HG03196 (cell line): ENCODE data around the gene MRAP.

ENCODE experiments used
- ATAC-seq: cut with Tn5 transposase; IDR thresholded peaks from one replicate; pipeline ENCODE4 v1.9.1; 2021; ENCODE audit not compliant: unreplicated experiment

The MRAP gene

DNA sequence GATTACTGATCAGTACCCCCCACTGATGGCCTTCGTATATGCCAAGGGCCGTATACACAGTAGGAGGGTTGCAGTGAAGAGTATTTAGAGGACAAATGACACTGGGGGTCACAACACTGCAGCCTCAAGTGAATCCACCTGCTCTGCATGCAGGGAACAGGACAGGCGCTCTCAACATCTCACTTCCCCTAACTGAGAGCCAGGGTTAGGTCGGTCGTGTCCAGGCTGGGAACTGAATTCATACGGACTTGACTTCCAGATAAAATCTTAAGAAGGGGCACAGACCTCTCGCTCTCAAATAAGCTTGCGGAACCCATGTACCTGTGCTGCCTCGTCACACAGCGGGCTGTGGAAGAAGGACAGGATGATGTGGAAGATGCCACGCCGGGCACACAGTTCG is 22.8 kb downstream of the MRAP start:
- ATAC-seq, result no peak

DNA sequence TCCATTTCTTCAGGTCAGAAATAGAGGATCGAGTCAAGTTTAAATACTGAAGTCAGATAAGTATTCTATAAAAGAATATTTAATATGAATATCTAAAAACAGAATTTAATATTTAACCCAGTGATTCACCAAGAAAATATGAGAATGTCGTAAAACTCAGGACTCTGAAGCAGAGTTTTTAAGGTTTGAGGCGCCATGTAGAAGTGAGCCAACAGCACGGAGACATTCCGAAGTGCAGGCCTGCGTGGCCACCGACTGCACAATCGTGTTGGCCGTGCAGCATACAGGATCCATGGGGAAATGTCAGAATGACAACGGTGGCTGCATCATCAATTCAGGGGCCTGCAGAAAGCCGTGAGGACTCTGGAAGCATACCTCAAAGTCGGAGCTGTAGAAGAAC is 23.4 kb downstream of the MRAP start:
- ATAC-seq, result no peak

DNA sequence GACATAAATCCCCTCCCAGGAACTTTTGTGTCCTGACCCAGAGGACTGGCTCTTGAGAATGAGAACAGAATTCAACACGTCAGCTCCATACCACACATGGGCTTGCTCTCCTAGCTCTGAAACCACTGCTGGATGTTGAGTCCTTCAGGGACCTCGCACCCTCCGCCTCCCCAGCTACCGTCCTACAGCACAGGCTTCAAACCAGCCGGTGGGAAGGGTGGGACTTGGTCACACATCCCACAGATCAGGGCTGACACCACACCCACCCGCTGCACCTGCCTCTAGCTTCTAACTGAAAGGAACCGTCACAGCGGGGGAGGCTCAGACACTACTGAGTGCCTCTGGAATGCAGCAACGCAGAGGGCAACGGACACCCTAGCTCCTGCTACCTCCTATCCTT is 24.0 kb downstream of the MRAP start:
- no peak for ATAC-seq

DNA sequence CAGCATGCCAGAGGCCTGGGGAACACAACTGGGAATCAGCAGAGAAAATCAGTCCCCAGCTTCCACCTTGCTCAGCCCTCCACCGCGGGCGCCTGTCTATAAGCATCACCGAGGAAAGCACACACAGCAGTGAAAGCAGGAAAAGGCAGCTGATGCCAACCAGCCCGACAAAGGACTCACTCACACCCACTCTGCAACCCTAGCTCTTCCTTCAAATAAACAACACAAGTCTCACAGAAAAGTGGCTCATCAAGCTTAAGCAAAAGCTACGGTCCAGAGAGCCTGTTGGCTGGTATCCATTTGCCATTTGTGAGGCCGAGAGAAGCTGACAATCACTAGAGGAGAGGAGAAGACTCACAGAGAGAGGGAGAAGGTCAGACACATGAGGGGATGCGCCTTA is 27.1 kb downstream of the MRAP start:
- ATAC-seq, result no peak

DNA sequence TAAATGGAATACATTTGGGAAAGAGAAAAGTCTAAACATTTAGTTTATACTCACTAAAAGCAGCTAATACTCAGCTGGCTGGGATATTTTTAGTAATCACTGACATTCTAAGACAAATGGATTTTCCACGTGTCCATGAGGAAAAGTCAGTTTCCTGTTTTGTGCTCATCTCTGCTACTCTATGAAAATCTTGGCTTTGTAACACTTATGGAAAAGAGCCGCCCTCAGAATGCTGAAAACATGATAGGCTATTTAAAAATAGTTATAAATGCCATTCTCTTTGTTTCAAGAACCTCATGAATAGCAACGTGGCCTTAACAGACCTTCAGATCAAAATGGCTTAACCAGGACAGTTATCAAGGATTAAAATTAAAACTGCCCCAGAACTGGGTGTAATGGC is 29.9 kb downstream of the MRAP start:
- no peak for ATAC-seq

DNA sequence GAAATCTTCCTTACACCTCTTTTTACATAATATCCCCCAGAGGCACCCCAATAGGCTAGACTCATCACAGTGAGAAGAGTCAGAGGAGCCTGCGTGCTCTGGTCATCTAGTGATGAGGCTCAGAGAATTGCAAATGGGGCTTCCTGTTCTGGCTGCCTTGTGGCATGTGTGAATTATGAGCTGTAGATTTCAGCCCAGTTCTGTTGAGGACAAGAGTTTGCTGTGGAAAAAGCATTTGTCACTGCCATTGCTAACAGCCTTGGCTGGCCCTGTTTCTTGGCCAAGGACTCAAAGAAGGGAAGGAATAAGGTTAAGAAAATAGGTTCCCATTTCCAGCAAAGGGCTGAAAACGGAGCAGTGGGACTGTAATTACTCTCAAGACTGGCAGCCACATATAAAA is 30.7 kb downstream of the MRAP start:
- no peak for ATAC-seq

DNA sequence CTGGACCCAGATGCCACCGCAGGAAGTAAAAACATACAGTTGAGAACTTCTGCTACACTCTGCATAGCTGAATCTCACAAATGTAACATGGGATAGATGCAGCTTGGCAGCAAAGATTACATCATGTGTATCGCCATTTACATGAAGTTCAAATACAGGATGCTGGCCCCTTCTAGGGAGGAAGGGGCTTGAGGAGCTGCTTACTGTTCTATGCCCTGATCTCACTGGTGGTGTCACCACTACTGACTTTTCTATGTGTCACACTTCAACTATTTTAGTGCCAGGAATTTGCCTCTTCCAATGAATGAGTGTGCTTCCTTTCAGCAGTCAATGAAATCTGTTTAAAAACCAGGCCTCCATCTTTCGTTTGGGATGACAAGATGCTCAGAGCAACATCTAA is 31.1 kb downstream of the MRAP start:
- ATAC-seq, result no peak

DNA sequence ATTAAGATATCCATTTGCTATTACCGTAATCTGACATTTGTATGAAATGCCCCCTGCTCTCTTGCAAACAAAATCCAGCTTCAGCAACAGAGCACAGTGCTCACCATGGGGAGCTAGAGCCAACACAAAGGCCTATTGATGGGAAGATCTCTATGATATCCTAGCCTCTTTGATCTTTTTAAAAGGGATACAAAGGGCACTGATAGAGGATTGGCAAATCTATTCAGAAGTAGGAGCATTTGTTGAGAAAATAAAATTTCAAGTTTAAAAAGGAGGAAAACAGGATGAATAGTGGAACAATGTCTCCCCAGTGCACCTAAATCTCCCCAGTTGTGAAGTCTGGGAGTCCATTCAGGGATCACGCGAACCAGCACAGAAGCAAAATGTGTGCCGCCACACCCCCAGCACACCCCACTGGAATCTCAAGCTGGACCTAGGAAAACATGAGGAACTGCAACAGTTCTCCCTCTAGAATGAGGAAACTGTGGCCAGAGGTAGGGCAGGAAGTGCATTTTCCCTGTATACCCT is 32.2 kb downstream of the MRAP start:
- no peak for ATAC-seq

DNA sequence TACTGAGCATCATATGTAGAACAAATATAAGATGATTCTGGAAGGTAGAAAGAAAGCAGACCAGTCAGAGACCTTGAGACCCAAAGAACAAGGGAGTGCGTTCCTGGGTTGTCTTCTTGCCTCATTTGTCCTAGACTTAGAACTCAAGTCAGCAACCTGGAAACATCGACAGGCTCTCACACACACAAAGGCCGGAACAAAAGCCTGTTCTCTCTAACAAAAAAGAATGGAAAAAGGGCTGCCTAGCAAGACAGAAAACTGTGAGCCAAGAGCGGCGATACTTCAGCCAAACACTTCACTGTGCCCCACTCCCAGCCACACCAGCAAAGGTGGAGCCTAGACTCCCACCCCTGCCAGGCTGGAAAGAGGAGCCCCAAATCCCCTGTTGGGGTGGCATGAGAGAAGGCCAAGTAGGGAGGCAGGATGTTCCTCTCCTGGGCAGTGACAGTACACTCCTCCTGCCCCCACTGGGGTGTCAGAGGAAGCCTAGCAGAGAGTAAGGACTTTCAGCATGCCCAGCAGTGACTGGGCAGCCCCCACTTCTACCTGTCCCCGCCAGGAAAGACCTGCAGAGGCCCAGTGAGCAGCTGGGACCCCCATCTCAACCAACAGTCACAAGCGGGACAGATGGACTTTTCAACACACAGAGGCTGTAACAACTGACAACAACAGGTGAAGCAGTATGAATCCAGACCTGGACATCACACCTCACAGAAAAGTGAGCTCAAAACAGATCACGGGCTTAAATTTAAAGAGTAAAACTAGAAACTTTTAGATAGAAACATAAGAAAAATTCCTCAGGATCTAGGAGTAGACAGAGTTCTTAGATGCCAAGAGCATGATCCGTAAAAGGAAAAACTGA is 33.0 kb downstream of the MRAP start:
- ATAC-seq, result no peak

DNA sequence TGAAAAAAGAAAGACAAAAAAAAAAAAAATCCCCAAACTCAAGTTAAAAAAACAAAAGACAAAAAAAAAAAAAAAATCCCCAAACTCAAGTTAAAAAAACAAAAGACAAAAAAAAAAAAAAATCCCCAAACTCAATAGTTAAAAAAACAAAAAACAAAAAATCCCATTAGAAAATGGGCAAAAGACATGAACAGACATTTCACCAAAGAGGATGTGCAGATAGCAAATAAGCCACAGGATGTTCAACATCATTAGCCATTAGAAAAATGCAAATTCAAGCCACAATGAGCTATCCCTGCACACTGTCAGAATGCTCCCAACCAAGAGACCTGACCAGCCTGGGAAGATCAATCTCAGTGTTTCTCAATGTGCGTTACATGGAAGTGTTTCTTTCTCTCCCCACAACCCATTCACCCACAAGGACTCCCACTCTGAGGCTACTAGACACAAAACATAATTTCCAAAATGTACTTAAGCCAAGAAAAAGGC is 33.9 kb downstream of the MRAP start:
- no peak for ATAC-seq

DNA sequence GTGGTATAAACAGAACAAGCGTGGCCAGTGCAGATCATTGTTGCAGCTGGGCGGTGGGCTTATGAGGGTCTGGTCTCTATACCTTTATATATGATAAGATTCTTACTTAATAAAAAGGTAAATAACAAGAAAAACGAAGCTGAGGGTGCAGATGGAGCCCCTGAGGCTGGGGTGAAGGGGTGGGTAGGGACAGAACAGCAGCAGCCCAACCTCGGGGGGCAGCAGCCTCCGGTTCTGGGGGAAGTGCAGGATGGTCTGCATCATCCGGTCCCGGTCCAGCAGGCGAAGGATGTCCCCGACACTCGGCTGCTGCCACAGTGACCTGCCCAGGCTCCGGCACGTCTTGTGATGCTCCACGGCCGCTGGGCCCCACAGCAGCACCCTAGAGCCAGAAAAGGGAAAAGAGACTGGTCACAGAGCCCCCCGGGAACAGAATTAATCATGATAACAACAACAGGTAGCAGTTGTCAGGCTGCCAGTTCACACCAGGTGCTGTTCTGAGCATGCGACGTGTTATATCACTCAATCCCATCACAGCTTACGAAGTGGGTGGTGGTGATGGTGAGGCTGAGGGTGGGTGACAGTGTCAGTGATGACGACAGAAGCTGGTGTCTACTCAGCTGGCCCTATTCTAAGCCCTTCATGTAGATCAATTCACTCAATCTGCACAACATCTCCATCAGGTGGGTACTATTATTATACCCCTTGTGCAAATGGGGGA is 35.5 kb downstream of the MRAP start:
- no peak for ATAC-seq

DNA sequence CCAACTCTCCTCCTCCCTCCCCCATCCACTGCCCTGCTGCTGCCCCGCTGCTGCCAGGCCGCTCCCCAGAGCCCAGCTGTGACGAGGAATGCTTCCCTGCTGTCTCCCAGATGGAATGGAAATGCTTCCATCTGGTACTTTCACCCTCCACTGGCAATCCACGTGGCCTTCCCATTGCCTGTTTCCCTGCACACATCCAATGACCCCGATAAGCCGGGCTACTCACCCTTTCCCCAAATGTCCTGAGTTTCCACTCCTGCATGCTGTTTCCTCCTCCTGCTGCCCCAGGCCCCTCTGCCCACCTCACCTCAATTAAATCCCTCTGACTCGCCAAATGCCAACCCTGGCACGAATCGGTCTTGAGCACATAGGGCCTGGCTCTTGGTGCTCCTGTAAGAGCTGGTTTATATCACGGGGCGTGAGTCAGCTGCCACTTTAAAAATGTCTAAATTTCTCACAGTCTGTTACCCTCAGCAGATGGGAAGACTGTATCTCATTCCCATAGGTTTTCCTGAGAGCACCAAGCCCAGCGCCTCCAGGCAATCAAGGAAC is 36.4 kb downstream of the MRAP start:
- ATAC-seq, result no peak

DNA sequence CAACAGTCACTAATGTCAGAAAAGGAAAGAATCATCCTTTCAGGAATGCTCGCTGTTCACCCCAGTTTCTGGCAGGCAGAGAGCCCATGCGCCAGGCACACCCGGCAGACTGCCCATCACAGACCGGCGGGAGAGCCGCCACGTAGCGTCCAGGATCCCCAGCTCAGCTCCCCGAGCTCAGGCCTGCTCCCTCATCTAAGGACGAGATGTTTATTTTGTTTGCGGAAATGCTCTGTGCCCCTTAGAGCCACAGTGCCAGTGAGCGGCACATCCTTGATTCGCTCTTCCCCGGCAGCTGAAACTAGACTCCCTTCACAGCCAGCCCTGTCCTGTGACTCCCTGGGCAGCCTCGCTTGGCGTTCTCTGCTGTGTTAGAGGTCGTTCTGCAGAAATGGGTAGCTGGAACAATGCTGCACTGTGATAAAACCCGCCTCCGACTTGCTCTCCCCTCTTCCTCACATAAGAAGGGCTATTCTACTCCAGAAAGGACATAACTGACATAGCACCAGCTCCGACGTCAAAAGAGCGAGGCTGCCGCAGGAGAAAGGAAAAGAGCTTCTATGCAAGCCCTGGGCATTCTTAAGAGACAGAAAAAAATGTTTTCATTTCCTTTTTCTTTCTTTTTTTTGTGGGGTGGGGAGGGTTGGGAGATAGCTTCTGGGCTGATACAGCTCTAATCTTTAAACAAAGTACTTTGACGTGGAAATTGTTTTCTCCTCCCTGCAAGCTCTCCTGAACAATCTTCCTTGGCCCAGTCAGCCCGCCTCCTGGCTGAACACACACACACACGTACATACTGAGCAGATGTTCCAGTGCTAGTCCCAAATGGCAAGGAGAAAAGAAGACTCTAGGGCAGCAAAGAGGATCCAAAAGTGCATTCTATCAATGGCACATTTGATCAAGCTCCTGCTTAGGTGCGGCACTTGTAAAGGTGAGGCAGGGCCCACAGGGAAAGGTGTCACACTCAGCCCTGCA is 37.2 kb downstream of the MRAP start:
- ATAC-seq, result no peak

DNA sequence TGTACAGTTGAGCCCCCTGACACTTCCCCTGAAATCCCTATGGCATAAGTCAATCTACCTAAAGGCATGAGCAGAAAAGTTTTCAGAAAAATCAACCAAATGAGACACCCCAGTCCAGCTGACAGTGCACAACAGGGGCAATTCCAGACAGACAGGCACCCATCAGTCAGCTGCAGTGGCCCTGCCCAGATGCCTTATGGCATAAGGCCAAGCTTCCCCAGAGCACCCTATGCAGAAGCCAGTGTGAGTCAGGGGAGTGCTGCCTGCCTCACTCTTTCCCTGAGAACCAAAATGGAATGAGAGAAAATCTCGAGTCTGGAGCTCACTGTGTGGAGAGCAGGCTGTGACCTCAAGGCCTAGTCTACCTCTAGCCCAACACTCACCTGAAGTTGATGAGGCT is 38.1 kb downstream of the MRAP start:
- no peak for ATAC-seq

DNA sequence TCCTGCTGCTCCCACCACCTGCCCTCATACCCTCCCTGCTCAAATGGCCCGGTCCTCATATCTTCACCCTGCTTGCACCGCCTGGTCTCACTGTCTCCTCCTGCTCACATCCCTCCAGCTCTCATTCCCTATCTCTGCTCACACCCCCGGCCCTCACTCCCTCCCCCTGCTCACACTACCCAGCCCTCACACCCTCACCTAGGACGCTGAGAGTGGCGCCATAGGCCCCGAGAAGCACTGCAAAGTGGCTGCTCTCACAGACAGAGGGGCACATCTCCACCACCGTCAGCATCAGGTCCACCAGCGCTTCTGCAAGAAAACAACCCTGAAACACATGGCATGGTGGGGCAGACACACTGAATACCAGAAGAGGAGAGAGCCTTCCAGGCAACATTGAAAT is 38.6 kb downstream of the MRAP start:
- ATAC-seq, result no peak

DNA sequence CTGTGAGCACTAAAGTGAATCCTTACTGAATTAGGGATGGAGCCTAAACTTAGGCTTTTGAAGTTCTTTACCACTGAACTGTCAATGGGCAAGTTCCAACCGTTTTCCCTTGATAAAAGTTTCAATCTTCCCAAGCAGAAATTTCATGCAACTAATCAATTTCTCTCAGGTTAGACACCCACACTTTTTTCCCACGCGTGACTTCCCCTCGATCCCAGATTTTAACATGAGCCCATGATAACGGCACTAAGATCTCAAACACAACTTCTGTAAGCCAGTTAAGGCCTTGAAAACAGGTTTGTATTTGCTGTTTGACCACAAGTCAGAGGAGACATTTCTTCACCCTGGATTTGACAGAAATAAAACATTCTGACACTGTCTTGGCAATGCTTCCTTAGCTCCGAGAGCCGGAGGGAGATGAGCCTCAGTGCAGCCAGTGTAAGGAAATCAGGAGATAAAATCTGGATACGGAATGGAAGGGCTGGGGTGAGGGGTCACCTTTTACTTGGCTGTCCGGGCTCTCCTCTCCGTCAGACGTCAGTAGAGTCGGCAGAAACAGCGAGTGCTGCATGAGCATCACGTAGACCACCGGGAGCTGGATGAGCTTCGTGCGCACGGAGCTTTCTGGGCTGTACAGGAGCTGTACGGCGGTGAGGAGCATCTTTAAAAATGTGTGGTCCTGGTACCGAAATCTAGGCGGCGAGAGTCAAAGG is 39.7 kb downstream of the MRAP start:
- no peak for ATAC-seq

DNA sequence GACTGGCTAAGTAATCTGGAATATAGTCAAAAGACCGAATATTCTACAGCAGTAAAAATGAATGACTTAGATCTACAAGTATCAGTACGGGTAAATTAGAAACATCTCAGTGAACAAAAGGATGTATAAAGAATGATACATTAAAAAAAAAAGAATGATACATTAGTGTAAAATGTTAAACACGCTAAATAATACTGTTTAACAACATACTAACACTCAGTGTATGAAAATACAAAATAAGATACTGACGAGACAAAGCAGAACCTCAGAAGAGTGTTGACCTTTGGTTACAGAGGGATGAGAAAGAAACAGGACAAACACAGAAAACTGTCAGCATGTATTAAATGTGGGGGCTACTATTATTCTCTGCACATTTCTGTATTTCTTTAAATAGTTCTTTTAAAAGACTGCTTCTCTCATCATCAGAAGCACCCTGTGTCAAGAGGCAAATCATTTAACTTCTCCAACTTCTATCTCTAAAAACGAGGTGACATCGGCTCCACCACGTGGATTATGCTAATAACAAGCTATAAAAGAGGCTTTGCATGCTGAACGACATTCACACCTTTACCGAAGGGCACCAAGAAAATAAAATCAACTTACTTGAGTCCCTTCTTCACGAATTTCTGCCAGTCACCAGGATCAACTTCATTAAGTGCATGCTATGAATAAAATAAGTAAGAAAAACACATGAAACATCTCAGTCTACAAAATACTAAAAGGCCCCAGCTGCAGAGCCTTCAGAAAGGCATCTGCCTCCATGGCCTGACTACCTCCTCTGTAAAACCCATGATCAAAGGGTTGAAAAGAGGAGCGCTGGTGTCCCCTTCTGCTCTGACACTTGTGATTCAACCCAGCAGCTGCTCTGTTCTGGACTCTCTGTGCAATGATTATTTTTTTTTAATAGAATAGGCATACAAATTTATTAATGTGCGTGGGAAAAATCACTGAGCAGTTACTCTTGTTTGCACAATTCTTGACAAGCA is 42.5 kb downstream of the MRAP start:
- no peak for ATAC-seq

DNA sequence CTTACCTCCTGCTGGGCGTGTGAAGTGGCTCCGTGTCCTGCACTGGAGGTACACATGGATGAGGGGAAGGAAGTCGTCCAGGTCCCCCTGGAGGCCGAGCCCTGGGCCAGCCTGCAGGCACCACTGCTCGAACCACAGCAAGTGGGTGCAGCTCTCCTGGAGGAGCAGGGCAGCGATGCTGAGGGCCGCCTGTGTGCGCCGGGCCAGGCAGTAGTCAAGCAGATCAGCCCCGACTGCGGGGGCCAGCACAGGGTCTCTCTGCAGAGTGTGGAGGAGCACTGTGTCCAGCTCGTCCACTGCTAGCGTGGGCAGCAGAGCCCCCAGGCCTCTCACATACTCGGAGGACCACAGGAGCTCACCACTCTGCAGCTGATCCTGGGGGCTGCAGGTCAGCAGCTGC is 48.3 kb downstream of the MRAP start:
- ATAC-seq, result no peak

DNA sequence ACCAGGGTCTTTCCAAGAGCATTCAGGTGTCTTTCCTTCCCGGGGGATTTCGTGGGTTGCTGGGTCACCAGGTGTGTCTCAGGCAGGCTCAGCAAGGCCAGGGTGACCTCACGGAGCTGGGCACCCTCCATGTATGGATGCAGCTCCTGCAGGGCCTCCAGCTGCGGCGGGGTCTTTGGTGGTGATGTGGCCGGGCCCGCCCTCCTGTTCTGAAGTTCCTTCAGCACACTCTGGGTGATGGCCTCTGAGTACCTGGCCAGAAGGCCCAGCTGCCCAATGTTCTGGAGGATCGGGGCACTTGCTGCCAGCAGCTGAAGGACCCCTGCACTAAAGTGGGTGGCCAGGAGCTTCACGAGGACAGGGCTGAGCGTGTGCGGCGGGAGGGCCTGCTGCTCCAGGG is 48.7 kb downstream of the MRAP start:
- ATAC-seq, result no peak
